GM18867 (cell line): Measurements from ENCODE around the gene HACD2.
"Not testable (repeated sequence)": the region's sequence is repeated elsewhere in the genome, so short reads cannot be mapped to it uniquely, and the experiment has no call there.

Source experiments
- ATAC-seq: cut with Tn5 transposase; IDR thresholded peaks from one replicate; pipeline ENCODE4 v1.9.1; 2021; ENCODE audit warnings: mild to moderate bottlenecking, moderate library complexity; ENCODE audit not compliant: unreplicated experiment

Gene HACD2

GRCh38 chr3:123611674-123612073 lies 26.8 kb upstream of the HACD2 start:
- not testable (repeated sequence) for ATAC-seq

- no peak for ATAC-seq
Observed at GRCh38 chr3:123611082-123611481, 26.2 kb upstream of the HACD2 start.

GRCh38 chr3:123610331-123610730 lies 25.5 kb upstream of the HACD2 start:
- no peak for ATAC-seq

DNA sequence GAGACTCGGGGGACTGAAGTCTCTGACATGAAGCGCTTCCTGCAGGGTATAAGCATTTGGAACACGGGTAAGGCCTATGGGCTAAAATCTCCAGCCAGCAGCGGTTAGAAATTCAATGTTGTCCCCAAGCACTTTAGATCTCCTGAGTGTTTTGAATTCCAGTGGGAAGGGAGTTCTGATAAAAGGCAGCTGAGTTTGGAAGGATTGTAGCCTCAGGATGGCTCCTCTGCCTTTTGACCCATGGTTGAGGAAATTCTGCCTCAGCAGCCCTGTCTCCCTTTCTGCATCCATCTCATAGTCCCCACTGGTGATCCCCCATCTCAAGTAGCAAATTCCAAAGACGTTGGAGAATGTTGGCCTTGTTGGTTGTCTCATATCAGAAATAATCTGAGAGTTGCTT lies 24.2 kb upstream of the HACD2 start:
- no peak for ATAC-seq

- ATAC-seq, result no peak
Observed at GRCh38 chr3:123608263-123608937, 23.5 kb upstream of the HACD2 start.

- no peak for ATAC-seq
Observed at GRCh38 chr3:123606527-123606926, 21.7 kb upstream of the HACD2 start.

DNA sequence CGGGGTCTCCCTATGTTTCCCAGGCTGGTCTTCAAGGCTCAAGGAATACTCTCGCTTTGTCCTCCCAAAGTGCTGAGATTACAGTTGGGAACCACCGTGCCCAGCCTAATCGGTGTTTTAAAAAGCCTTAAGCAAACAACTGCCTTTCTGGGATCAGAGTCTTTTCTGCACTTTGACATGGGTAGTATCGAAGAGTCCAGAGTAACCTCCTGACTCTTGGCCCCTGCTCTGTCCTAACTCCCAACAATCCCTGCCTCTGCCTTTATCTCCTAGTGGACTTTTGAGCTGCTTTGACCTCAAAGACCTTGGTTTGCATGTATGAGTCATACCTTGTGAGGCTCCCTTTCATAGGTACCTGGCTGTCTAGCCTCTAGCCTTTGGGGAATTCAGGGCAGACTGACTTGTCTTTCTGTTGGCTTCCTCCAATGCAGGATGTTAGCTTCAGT lies 21.0 kb upstream of the HACD2 start:
- peak; percentile 53 for ATAC-seq

DNA sequence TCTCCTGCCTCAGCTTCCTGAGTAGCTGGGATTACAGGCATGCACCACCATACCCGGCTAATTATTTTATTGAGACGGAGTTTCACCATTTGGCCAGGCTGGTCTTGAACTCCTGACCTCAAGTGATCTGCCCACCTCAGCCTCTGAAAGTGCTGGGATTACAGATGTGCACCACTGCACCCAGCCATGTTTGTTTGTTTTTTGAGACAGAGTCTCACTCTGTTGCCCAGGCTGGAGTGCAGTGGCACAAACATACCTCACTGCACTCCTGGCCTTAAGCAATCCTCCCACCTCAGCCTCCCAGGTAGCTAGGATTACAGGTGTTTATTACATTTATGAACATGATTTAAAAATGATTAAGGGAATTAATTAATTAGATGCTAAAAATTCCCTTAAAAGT lies 18.3 kb upstream of the HACD2 start:
- not testable (repeated sequence) for ATAC-seq

DNA sequence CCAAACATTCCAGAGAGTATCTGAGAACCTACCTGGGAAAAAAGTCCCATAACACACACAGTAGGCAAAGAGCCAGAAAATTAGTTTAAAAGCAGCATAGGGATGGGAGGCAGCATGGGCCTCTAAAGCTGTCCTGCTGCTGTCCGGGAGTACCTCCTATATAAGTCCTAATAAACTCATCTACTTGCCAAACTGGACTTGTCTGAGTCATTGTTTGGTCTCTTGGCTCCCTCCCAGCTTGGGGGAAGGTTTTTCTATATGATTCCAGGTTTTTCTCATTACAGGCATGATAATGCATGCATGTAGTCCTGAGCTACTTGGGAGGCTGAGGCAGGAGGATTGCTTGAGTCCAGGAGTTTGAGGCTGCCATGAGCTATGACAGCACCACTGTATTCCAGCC lies 17.5 kb upstream of the HACD2 start:
- no peak for ATAC-seq

GRCh38 chr3:123600863-123601262 lies 16.0 kb upstream of the HACD2 start:
- not testable (repeated sequence) for ATAC-seq

GRCh38 chr3:123597561-123597960 lies 12.7 kb upstream of the HACD2 start:
- ATAC-seq, result no peak

DNA sequence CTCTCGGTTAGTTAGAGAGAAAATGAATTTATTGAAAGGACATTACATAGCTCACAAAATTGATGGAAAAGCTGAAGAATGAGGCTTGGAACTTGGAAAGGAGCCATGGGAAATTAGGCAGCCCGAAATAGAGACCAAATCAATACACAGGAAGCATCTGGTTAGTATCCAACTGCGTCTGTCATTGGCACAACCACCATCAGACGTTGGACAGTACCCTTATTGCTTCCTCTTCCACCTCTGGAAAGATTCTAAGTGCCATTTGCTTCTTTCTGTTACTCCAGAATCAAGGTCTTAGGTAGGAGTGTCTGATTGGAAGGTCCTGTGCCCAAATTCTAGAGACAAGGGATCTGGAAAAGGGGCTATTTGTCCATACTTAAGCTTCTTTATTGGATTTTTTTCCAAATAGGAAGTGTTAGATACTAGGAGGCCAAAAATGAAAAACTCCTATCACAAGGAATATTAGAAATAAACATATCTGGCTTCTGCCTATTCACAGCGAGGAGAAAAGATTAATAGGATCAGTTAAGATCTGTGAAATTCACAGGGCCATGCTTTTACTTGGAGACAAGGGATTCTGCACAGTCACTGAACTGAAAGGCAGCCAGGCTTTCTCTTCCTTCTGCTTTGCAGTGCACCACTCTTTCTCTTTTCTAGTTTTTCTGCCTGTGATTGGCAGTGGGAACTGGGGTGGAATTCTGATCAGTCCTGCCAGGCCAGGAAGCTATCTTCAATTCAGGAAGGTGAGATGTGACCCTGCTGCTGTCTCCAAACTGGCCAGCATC lies 10.7 kb upstream of the HACD2 start:
- no peak for ATAC-seq

DNA sequence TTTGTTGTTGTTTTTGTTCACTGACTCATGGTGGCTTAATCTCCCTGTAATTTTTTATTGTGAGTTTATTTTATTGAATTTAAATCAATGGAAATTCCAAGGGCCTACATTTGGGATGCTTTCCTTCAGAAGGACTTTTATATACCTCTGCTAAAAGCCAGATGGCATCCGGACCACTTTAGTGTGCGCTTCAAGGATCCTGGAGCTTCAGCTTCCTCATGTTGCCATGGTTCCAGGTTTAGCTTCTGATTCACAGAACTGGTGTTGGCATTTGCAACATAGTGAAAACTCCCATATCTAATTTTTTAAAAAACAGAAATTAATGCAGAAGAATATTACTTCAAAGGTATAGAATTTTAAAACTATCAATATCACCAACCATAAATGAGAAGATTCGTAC lies 8.5 kb upstream of the HACD2 start:
- ATAC-seq, result no peak

- no peak for ATAC-seq
Observed at GRCh38 chr3:123590685-123591450, 6.0 kb upstream of the HACD2 start.

DNA sequence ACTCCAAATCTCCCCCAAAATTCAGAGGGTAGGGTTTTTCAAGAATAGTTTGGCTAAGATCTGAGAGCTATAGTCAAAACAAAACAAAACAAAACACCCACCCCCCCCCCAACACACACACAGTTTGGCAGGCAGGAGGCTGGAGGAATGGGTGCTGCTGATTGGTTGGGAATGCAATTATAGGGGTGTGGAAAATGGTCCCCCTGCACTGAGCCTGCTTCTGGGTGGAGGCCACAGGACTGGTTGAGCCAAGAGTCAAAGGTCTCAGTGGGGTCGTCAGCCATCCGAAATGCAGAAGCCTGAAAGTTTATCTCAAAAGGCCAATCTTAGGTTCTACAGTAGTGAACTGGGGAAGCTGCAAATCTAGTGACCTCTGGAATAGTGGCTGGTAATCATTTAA lies 2.5 kb upstream of the HACD2 start:
- ATAC-seq, result no peak

DNA sequence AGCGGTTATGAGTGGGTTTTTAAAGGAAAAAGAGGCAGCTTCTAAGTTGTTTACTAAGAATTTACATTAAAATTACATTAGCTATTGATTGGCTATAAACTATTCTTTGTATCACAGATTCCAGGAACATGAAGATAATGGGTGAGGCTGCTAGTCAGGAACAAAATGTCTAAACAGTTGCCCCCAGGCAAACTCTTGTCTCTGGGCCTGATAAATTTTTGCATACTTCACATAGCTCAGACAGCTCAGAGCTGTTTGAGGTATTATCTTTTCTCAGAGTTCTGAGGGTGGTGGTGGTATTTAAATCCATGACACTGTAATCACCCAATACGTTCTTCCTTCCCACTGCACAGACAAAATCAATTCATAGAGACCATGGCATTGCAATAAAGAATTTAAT lies 2.1 kb upstream of the HACD2 start:
- ATAC-seq, result no peak

- no peak for ATAC-seq
Observed at GRCh38 chr3:123586131-123586530, 1.3 kb upstream of the HACD2 start.

- peak; percentile 34 for ATAC-seq
Observed at GRCh38 chr3:123584284-123584987, 417 bp downstream of the HACD2 start.

- ATAC-seq, result no peak
Observed at GRCh38 chr3:123583561-123583960, 1.3 kb downstream of the HACD2 start.

GRCh38 chr3:123582315-123582714 lies 2.5 kb downstream of the HACD2 start:
- no peak for ATAC-seq

GRCh38 chr3:123576122-123576521 lies 8.7 kb downstream of the HACD2 start:
- ATAC-seq, result no peak
